Tibial nerve (tissue), 4 donors: Measurements from ENCODE around the gene GOSR1. TPM values are rescaled to one million over a fixed set of nuclear protein-coding genes. Genes with fewer than 3 reads are reported as not detected.

Experiments
- DNase-seq, 2 donors: peaks; one replicate each; pipeline ENCODE4 v3.0.0-alpha.2; 2019; ENCODE audit warnings: low spot score in 2 of 2
- H3K27ac ChIP-seq, 4 donors: fragments of 200-600 bp; sonication (generic) in 3 of 4; one replicate each; pipeline ENCODE4 v1.5.1; 2017 to 2019; ENCODE audit warnings: mild to moderate bottlenecking in 1 of 4
- H3K27me3 ChIP-seq, 2 donors: fragments of 200-600 bp; sonication (generic) in 1 of 2; one replicate each; pipeline versions ENCODE4 v1.5.1 to v1.6.0; 2017 to 2019
- H3K36me3 ChIP-seq, 3 donors: fragments of 200-600 bp; sonication (generic); one replicate each; pipeline ENCODE4 v1.5.1; 2018 to 2019
- H3K4me1 ChIP-seq, 4 donors: fragments of 200-600 bp; sonication (generic) in 3 of 4; one replicate each; pipeline ENCODE4 v1.5.1; 2017 to 2019
- H3K4me3 ChIP-seq, 4 donors: fragments of 200-600 bp; sonication (generic) in 3 of 4; one replicate each; pipeline ENCODE4 v1.5.1; 2017 to 2019; ENCODE audit warnings: mild to moderate bottlenecking in 1 of 4, moderate library complexity in 1 of 4
- H3K9me3 ChIP-seq, 4 donors: fragments of 200-600 bp; sonication (generic) in 3 of 4; one replicate each; pipeline ENCODE4 v1.5.1; 2017 to 2019
- CTCF ChIP-seq, 5 experiments: fragments of 200-600 bp in 3 of 5; fragments of 450-650 bp in 2 of 5; sonication (generic) in 3 of 5; IDR thresholded peaks; one replicate each; pipeline ENCODE4 v1.5.1; 2016 to 2019; ENCODE audit warnings: antibody characterized with exemption in 5 of 5, mild to moderate bottlenecking in 3 of 5, moderate library complexity in 2 of 5
- EP300 ChIP-seq, 2 donors: sonication (generic); formaldehyde crosslinking; IDR thresholded peaks; one replicate each; pipeline ENCODE4 v1.6.1; 2017; ENCODE audit warnings: antibody characterized with exemption in 2 of 2, mild to moderate bottlenecking in 1 of 2
- POLR2A ChIP-seq, 2 donors: fragments of 450-650 bp; IDR thresholded peaks; one replicate each; pipeline ENCODE4 v1.6.1; 2017; ENCODE audit warnings: antibody characterized with exemption in 2 of 2, mild to moderate bottlenecking in 2 of 2, moderate library complexity in 2 of 2
- WGBS, 2 donors: methylation state at CpG; one replicate each; pipeline ENCODE4 v1.1.5; 2018; 5-methylcytosine and 5-hydroxymethylcytosine counted together
- total RNA-seq, 4 donors: library from RNA; depleted of rRNA; stranded (reverse); fragments of >200 nt; gene quantifications; one replicate each; pipeline ENCODE4 v1.1.0, GENCODE V29; 2016

Gene GOSR1
- total RNA-seq, 4 donors from 2014 or later, result 20.7 to 37.1 (median 26.4) TPM

DNA sequence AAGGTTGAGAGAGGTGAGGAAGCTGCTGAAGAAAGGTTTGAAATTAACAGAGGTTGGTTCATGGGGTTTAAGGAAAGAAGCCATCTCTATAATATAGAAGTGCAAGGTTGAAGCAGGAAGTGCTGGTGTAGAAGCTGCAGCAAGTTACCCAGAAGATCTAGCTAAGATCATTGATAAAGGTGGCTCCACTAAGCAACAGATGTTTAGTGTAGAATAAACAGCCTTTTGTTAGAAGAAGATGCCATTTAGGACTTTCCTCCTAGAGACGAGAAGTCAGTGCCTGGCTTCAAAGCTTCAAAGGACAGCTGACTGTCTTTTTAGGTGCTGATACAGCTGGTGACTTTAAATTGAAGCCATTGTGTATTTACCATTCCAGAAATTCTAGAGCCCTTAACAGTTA lies 29.3 kb downstream of the GOSR1 start:
- no peak overlapping the region for H3K4me3 ChIP-seq
- WGBS, 2 donors, result 39 to 70% methylated on average over 1 of the region's 1 CpG
- H3K36me3 ChIP-seq, result peaks cover 0 to 65% (median 5%) of the 10 kb centered on the region in 3 donors
- TF ChIP-seq POLR2A (IDR thresholded peaks at IDR 0.05) (no peak), CTCF (IDR thresholded peaks at IDR 0.05) (no peak), EP300 (IDR thresholded peaks at IDR 0.05) (no peak)
- H3K27ac ChIP-seq, result no peak overlapping the region
- no peaks in the 10 kb centered on the region for H3K27me3 ChIP-seq
- H3K4me1 ChIP-seq, result no peaks in the 10 kb centered on the region
- no peak for DNase-seq
- no peaks in the 10 kb centered on the region for H3K9me3 ChIP-seq

DNA sequence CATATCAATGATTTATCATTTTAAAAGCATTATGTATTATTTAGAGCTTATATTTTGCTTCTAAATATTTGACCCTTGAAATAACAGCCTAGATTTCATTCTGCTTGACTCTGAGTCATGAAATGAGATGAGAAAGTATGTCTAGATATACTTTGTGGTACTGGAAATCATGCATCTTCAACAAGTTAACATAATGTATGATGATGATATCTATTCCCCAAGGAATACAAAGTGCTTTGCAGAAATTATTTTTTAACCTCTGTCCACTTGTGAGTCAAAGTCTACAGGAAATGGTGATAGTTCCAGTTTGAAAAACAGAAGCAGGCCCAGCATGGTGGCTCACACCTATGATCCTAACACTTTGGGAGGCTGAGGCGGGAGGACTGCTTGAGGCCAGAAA lies 36.1 kb downstream of the GOSR1 start:
- Histone ChIP-seq H3K4me1 (no peaks in the 10 kb centered on the region), H3K27me3 (no peaks in the 10 kb centered on the region), H3K27ac (no peak overlapping the region), H3K4me3 (no peak overlapping the region), H3K36me3 (peaks cover 0 to 34% (median 0%) of the 10 kb centered on the region in 3 donors), H3K9me3 (no peaks in the 10 kb centered on the region)
- WGBS, 2 donors, result 87 to 100% methylated on average over 1 of the region's 1 CpG
- TF ChIP-seq CTCF (IDR thresholded peaks at IDR 0.05), result no peak
- no peak for TF ChIP-seq POLR2A (IDR thresholded peaks at IDR 0.05)
- no peak for TF ChIP-seq EP300 (IDR thresholded peaks at IDR 0.05)
- no peak for DNase-seq

GRCh38 chr17:30514895-30515596 lies 37.8 kb downstream of the GOSR1 start:
- no peak for DNase-seq
- H3K27me3 ChIP-seq, result no peaks in the 10 kb centered on the region
- H3K36me3 ChIP-seq, result peaks cover 0 to 32% (median 0%) of the 10 kb centered on the region in 3 donors
- H3K27ac ChIP-seq, result no peak overlapping the region
- H3K4me1 ChIP-seq, result peaks cover 0 to 12% (median 2%) of the 10 kb centered on the region in 4 donors
- no peak overlapping the region for H3K4me3 ChIP-seq
- no peak for TF ChIP-seq POLR2A (IDR thresholded peaks at IDR 0.05)
- no peak for TF ChIP-seq EP300 (IDR thresholded peaks at IDR 0.05)
- no peak for TF ChIP-seq CTCF (IDR thresholded peaks at IDR 0.05)
- WGBS, 2 donors, result 93 to 100% methylated on average over 3 of the region's 3 CpGs
- no peaks in the 10 kb centered on the region for H3K9me3 ChIP-seq

GRCh38 chr17:30517786-30518185 lies 40.6 kb downstream of the GOSR1 start:
- H3K36me3 ChIP-seq, result peaks cover 0 to 46% (median 0%) of the 10 kb centered on the region in 3 donors

More at GRCh38 chr17:30517786-30518185, 40.6 kb downstream of the GOSR1 start:
- no peak for TF ChIP-seq EP300 (IDR thresholded peaks at IDR 0.05)
- TF ChIP-seq CTCF (IDR thresholded peaks at IDR 0.05), result no peak
- no peak for TF ChIP-seq POLR2A (IDR thresholded peaks at IDR 0.05)
- Histone ChIP-seq H3K4me3 (no peak overlapping the region), H3K27me3 (no peaks in the 10 kb centered on the region), H3K4me1 (peaks cover 0 to 19% (median 5%) of the 10 kb centered on the region in 4 donors), H3K27ac (no peak overlapping the region), H3K9me3 (no peaks in the 10 kb centered on the region)
- 82 to 100% methylated on average over 1 of the region's 1 CpG for WGBS, 2 donors
- DNase-seq, result no peak
